ENCODE data around the gene GSTK1.
"Not testable (repeated sequence)": the region's sequence is repeated elsewhere in the genome, so short reads cannot be mapped to it uniquely, and the experiment has no call there.

The GSTK1 gene

DNA sequence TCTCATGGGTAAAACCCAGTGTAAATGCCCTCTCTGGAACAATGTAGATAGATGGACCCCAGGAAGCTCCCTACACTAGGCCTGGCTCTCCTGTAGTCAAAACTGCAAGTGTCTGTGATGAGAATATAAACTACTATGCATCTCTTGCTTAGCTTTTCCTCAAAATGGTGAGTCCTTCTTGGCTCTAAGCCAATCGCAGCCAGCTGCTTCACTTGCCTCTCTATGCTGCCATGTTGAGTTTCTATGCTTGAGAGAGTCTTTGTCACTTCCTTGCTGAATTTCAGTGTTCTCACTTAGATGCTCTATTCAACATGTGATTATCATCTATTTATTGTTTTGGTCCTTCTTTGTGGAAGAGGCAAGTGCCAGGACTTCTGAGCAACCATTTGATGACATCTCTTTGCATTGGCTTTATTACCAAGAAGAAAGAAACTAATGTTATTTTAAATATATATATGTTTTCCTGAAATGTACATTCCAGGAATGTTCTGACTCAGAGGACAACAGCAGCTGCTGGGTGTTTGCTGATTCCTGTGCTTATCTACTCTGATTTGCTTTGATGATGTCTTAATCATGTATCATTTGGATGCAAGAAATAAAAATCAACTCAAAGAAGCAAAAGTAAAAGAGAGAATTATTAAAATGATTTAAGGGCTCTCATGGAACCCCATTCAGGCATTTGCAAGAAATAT lies 24.8 kb upstream of the GSTK1 start:
- no peak for DNase-seq (ENCODE audit: low spot score)

DNA sequence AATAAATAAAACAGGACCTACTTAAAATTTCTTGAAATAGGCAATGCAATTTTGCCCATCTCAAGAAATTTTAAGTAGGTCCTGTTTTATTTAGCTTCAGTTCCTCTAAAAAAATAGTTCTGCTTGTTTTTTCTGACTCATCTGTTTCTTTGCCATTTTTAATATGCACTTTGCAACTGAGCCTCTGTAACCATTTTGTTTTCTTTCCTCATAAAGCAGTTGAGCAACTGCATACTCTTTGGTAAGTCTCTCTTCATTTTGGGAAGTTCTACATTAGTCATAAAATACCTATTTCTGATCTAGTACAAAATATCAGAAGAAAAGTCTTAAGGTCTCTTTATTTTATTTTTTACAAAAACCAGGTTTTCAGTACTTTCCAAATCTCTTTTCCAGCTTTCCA lies 23.4 kb upstream of the GSTK1 start:
- no peak for DNase-seq (ENCODE audit: low spot score)

DNA sequence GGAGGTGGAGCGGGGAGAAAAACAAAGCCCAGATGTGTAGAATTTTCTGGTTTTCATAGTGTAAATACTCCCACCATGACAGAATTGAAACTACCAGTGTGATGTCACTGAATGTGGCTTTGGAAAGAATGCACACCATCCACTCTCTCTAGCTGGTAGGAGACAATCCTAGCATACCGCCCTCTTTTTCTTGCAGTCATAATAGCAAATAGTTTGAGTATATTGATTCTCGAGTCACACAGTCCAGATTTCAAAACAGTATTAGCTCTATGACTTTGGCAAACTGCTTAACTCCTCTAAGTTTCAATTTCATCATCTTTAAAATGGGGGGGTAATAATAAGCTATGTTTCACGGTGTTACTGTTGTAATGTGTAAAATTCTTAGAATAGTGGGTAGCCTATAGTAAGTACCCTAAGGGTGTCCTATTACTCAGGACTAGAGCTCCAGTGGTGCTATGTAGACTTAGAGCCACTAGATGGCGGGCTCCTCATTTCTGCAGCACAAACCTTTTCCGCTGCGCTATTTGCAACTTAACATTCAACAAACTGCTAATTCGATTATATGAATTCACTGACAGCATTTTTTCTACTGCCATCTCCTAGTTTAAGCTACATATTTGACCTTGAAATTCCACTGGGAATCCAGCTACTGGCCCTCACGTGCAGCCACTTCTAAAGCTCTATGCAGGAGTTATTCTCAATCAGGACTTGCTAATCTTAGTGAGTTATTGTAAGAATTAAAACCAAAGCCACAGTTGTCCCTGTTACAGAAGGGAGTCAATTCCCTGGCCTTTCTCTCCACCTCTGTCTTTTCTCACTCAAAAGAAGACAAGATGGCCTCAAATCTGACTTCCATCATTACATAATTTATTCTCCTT lies 22.7 kb upstream of the GSTK1 start:
- peak; percentile 90 for DNase-seq (ENCODE audit: low spot score)

DNA sequence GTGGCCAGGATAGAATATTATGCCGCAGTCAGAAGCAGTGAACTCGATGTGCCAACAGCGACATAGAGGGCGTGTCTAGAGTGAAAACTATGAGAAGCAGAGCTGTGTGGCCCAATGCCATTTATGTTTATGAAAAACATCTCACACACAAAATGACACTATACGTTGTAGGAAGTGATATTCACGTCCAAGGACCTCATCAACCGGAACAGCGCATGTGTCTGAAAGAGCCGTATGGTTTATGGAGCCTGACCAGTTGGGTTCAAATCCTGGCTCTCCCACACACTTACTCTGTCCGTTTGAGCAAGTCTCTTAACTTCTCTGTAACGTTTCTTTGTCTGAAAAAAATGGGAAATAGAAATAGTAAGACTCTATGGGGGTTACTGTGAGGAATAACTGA lies 20.9 kb upstream of the GSTK1 start:
- no peak for DNase-seq (ENCODE audit: low spot score)

DNA sequence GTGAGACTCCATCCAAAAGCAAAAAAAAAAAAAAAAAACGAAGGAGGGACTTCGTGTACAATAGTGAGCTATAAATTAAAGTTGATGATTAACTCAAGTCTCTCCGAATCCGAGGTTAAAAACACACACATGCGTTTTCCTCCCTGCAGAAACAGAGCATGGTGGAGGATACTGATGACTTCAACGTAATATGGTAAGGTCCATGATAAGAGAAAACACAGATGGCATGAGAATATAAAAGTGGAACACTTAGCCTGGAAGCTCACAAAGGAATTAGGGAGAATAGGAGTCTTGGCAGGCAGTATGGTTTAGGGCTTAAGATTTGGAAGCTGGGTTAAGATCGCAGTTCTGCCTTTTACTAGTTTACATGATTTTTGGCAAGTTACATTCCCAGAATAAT lies 20.1 kb upstream of the GSTK1 start:
- peak; percentile 72 for DNase-seq (ENCODE audit: low spot score)

DNA sequence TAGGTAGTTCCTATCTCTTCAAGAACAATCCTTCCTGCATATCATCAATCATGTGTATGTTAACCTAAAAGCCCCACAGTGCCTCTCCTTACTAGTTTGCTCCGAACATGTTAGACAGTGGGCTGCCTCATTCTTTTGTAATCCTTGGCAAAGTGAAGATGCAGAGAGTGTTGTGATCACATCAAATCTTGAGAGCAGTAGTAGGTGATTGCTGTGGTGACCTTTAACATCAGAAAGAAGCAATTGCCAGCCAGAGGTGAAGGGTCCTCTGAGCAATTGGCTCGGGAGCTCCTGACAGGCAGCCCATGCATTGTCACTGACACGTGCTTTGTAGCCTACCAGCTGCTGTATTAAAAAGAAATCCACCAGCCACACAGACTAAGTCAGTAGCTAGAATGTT lies 19.6 kb upstream of the GSTK1 start:
- DNase-seq (ENCODE audit: low spot score), result no peak

DNA sequence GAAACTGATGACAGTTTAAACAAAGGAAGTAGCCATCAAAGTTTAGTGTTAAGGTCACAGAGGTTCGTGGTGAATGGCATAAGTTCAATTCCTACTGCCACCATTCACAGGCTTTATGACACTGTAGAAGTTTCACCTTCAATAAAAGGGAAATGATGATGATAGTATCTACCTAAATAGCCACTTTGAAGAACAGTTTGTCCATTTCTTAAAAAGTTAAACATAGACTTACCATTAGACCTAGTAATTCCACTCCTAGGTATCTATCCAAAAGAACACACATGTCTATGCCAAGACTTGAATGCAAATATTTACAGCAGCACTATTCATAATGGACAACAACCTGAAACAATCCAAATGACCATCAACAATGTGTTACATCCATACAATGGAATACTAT lies 18.9 kb upstream of the GSTK1 start:
- DNase-seq (ENCODE audit: low spot score), result no peak

DNA sequence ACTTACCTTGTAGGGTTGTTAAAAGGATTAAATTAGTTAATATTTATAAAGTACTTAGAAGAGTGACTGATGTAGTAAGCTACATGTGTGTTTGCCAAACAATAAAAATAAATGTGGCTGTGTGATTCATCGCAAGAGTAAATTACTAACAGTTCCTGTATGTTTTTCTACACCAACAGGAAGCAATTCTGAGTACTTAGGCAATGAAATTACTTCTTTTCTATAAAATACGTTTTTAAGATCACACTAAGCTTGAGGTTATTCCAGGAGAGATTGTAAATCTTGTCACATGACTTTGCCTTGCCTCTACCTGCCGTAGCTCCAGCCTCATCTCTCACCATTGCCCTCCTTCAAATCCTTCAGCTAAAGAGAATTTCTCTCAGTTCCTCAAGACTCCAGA lies 18.1 kb upstream of the GSTK1 start:
- peak; percentile 88 for DNase-seq (ENCODE audit: low spot score)

DNA sequence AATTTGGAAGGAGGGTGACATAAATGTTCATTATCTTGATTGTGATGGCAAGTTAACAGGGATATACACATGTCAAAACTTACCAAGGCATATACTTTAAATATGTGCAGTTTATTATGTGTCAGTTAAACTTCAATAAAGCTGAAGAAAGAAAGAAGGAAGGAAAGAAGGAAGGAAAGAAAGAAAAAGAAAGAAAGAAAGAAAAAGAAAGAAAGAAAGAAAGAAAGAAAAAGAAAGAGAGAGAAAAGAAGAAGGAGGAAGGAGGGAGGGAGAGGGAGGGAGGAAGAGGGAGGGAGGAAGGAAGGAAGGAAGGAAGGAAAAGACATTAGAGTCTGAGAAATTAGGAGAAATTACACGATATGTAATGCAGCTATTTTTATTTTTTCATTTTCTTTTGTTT lies 15.9 kb upstream of the GSTK1 start:
- DNase-seq (ENCODE audit: low spot score), result no peak

DNA sequence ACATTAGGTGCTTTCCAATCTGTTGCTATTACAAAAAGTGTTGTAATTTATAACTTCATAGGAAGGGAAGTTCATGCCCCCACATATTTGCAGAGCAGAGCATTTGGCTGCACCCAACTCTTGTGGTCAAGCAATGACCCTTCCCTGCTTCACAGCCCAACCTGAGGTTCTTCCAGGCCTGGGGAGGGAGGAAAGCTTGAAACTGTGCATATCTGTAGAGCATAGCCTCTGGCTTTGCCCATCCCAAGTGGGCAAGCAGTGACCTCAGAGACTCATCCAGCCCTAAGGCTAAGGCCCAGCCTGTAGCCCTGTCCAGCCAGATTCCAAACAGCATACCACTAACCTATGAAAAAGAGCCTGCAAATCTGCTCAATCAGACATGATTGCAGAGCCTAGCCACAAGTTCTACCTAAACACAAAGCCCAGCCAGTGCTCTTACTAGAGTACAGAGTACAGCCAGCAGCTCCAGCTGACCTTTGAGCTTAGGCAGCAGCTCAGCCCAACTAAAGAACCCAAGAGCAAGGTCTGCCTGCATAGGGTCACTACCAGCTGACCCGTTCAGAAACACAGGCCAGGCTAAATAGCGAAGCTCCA lies 14.4 kb upstream of the GSTK1 start:
- no peak for DNase-seq (ENCODE audit: low spot score)

DNA sequence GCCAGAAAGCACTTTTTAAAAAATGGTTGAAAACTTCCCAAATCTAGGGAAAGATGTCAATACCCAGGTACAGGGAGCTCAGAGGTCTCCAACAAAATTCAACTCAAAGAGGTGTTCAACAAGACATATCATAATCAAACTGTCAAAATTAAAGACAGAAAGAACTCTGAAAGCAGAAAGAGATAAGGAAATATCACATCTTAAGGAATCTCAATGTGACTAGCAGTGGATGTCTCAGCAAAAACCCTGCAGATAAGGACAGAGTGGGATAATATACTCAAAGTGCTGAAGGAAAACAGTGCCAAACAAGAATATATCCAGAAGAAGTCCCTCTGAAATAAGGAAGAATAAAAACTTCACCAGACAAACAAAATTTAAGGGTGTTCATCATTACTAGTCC lies 13.0 kb upstream of the GSTK1 start:
- no peak for DNase-seq (ENCODE audit: low spot score)

DNA sequence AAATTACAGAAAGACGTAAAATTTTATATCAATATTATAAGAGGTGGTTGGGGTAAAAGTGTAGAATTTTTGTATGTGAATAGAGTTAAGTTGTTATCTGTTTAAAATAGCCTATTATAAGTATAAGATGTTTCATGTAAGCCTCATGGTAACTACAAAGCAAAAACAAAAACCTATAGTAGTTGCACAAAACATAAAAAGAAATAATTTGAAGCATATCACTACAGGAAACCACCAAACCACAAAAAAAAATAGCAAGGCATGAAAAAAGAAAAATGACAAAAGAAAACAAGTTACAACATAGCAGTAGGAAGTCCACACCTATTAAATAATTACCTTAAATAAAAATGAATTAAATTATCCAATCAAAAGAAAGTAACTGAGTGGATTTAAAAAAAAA lies 12.4 kb upstream of the GSTK1 start:
- no peak for DNase-seq (ENCODE audit: low spot score)

DNA sequence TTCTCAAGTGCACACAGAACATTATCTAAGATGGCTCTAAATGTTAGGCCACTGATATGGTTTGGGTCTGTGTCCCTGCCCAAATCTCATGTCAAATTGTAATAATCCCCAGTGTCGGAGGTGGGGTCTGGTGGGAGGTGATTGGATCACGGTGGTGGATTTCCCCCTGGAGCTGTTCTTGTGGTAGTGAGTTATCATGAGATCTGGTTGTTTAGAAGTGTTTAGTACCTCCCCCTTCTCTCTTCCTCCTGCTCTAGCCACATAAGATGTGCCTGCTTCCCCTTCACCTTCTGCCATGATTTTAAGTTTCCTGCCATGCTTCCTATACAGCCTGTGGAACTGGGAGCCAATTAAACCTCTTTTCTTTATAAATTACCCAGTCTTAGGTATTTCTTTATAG lies 11.2 kb upstream of the GSTK1 start:
- DNase-seq (ENCODE audit: low spot score), result no peak

DNA sequence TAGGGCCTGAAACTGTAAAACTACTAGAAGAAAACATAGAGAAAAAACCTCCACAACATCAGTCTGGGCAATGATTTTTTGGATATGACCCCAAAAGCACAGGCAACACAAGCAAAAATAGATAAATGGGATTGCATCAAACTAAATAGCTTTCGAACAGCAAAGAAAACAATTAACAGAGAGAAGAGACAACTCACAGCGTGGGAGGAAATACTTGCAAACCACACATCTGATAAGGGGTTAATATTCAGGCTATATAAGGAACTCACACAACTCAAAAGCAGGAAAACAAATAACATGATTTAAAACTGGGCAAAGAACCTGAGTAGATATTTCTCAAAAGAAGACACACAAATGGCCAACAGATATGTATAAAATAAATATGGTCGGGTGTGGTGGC lies 7.7 kb upstream of the GSTK1 start:
- DNase-seq (ENCODE audit: low spot score), result no peak

DNA sequence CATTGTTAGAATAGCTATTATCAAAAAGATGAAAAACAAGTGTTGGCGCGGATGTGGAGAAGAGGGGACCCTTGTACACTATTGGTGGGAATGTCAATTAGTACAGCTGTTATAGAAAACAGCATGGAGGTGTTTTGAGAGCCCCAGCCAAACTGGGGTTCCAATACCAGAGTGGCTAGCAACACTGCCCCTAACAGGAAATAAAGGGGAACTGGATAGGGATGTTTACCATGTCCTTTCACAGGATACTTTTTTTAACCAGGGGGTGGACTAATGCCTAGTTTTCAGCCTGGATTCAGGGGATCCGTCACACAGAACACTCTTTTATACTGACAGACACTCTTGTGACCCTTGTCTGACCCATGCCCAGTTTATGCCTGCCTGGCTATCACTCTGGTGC lies 6.9 kb upstream of the GSTK1 start:
- no peak for DNase-seq (ENCODE audit: low spot score)

DNA sequence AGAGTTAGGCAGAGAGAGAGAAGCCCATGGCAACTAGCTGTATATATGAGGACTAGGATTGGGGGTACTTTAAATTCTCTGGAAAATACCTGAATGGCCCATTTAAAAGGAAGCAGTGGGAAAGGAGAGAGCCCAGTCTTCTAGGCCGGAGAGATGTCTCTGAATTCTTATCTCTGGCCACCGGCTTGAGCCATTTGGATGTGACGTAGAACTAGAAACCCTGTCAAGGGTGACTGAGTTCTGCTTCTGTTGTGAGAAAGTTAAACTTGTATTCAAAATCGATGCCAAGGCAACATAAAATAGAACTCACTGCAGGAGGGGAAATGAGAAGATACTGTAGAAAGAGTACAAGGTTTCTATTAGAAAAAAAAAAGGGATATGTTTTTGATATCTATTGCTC lies 6.3 kb upstream of the GSTK1 start:
- no peak for DNase-seq (ENCODE audit: low spot score)

DNA sequence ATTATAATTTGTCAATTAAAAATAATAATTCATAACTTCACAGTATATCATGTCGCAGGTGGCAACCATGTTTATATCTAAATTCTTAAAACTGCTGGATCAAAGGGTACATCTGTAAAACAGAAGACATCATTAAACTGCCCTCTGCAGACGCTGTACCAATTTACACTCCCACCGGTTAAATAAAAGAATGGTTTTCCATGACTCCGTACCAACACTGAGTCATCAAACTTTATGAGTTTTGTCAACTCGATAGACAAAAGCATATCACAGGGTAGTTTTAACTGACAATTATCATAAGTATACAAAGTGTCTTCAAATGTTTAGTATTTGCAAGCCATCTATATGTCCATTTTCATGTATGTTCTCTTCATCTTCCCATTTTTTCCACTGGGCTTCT lies 5.7 kb upstream of the GSTK1 start:
- DNase-seq (ENCODE audit: low spot score), result peak; percentile 79

DNA sequence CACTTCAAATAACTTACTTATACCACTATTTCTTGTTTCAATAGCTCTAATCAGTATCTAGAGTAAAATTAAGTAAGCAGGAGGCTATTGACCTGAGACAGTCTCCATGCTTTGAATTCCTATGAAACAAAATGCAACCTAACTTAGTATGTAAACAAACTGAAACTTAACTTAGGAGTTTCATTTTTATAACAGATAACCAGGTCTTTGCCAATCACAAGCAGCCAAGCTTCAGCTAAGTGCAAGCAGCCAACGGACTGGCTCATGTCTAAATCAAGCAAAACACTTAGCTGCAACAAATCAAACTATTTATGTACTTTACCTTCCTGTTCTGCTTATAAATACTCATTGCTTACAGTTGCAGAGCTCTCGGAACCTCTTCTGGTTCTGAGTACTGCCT lies 4.4 kb upstream of the GSTK1 start:
- DNase-seq (ENCODE audit: low spot score), result no peak

DNA sequence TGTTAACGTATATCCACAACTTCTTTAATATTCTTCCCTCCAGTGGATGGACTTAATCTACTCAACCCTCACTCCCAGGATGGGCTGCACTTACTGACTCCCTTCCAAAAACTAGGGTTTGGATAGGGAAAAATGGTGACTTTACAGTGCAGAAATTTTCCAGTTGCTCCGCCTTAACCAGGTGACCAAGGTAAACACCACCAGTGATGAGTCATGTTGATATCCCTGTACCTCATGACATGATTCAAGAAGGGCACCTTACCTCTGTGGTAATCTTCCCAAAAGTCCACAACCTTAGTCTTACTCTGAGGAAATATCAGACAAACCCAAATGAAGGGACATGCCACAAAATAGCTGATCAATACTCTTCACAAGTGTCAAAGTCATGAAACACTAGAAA lies 3.5 kb upstream of the GSTK1 start:
- peak; percentile 82 for DNase-seq (ENCODE audit: low spot score)

DNA sequence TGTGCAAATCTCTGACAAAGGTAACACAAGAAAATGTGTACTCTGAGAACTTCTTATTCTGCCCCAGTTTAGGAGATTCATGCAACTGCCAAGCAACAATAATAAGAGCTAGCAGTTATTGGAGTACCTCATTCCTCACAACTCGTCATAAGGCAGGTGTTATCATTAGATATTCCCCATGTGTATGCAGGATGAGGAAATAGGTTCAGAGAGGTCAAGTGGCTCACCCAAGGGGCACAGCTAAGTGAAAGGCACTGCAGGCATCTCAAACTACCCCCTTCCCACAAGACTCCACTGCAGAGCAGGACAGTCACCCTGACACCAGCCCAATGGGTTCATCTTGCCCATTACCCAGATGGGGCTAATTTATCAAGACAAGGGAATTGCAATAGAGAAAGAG lies 1.3 kb upstream of the GSTK1 start:
- no peak for DNase-seq (ENCODE audit: low spot score)

DNA sequence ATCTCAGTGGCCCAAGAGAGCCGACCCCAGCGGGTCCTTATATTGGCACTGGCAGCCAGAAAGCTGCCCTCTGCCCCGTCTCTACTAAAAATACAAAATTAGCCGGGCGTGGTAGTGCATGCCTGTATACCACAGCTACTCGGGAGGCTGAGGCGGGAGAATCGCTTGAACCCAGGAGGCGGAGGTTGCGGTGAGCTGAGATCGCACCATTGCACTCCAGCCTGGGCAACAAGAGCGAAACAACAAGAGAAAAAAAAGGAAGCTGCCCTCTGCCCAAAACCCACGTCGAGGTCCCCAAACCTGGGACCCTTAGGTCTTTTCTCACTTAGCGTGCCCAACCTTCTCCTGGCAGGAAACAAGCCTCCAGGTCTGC lies 941 bp downstream of the GSTK1 start:
- not testable (repeated sequence) for DNase-seq (ENCODE audit: low spot score)

DNA sequence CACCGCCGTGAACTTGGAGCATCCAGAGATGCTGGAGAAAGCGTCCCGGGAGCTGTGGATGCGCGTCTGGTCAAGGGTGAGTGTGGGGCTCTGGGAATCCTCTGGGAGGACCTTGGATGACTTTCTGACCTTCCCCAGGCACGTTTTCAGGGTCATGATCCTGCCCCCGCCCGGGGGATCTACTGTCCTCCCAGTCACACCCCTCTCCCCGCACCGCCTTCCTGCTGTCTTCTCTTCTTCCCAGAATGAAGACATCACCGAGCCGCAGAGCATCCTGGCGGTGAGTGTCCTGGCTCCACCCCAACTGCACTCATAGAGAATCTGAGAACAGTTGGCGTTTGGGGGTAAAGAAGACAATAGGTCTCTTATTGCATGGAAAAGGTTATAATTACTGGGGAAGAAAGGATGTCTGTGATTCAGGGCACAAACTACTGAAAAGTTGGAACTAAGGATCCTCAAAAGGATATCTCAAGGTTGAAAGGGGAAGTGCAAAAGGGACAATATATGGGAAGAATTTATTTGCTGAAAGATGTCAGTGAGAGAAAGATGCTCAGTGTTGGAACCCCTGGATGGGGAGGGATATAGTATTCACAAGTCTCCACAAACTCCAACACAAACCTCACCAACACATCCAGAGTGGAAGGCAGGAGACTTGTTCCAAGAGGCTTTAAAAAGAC lies 1.9 kb downstream of the GSTK1 start:
- DNase-seq (ENCODE audit: low spot score), result no peak

DNA sequence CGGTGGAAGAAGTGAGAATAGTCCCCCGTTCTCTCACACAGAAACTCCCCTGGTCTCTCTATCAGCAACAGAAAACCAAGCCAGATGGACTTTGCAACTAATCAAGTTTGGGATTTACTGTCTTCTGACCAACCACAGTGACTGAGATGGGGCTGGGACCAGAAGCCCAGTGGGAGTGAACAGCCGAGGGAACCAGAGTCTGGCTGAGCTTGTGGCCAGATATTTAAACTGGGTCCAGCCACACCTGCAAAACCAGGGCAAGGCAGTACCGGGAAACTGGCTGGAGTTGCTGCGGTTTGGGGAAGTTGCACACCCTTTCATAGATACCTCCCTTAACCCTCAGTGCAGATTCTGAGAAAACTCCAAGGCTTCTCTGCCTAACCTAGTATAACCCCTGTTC lies 6.0 kb downstream of the GSTK1 start:
- DNase-seq (ENCODE audit: low spot score), result no peak

All from LoVo (cell line).